ENCODE results near the gene SHISA5.
A peak's percentile ranks its signal among the peaks of the same experiment; 100 is the strongest.
"Not testable (repeated sequence)": the region's sequence is repeated elsewhere in the genome, so short reads cannot be mapped to it uniquely, and the experiment has no call there.

Gene SHISA5, protein sequence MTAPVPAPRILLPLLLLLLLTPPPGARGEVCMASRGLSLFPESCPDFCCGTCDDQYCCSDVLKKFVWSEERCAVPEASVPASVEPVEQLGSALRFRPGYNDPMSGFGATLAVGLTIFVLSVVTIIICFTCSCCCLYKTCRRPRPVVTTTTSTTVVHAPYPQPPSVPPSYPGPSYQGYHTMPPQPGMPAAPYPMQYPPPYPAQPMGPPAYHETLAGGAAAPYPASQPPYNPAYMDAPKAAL

DNA sequence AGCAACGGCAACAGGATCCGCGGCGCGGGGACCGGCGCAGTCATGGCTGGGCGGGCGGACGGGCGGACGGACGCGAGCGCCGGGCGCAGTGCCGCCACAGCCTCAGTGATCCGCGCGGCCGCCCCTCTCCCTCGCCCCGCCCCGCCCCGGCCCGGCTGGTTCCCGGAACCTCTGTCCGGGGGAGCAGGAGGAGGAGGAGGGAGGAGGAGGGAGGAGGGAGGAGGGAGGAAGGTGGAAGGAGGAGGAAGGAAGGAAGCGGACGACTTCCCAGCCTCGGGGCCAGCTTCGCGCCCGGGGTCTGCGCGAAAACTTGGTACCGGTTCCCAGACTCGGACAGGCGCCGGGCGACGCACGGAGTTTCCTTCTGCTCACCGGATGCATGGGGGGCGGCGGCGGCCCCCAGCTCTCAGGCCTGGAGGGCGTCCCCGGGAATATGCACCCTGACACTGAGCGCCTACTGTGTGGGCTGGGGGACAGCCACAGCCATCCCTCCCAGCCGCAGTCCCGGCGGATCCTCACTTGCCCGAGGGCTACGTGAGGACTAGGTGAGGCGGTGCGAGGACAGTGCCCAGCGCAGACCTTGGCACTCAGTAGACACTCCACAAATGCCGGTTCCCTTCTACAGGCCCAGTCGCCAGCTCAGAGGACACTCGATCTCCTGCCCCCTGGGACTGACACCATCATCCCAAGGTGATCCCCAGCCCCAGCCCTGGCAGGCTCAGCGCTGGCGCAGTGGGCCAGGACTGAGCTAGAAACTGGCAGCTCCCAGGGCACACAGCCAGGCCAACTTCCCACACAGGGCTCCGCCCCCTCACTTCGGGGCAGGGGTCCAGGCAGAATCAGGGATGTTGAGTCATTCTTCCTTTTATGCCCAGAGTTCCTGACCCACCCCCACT, at the start of gene SHISA5:
Gene SHISA5 (minus strand): TSS at position 124 of the 896 bp plus-strand sequence. CDS start 80 bp downstream, at position 44.
- peak; percentile 61 to 72 for DNase-seq

DNA sequence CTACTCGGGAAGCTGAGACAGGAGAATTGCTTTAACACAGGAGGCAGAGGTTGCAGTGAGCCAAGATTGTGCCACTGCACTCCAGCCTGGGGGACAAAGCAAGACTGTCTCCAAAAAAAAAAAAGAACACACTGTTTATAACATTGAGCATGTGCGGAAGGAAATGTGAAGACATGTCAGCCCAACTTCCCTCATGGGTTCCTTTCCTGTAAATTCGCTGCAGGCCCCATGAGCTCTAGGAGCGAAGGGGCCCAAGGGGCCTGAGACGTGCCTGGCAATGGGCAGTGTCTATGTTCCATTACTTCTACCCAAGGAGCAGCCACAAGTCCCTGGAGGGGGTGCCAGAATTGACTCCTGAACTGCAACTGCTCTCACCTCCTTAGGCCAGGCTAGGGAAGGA, 49.4 kb upstream of the SHISA5 start:
- DNase-seq: no peak

GRCh38 chr3:48552111-48552951, 48.4 kb upstream of the SHISA5 start:
- no peak for DNase-seq

DNA sequence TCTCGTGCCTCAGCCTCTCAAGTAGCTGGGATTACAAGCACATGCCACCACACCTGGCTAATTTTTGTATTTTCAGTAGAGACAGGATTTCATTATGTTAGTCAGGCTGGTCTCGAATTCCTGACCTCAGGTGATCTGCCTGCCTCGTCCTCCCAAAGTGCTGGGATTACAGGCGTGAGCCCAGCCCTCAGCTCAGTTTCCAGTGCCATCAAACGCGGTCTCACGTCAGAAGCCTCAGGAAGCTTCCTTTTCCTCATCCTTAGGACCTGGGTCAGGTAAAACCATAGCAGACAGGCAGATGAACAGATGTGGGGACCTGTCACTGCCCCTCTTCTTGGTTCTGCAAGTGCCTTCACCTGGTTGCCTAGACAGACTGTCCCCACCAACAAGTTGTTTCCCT, 47.7 kb upstream of the SHISA5 start:
- not testable (repeated sequence) for DNase-seq

GRCh38 chr3:48548729-48549705, 45.0 kb upstream of the SHISA5 start:
- peak; percentile 90 to 91 for DNase-seq

GRCh38 chr3:48548126-48548525, 44.2 kb upstream of the SHISA5 start:
- no peak for DNase-seq

GRCh38 chr3:48546203-48546829, 42.3 kb upstream of the SHISA5 start:
- no peak for DNase-seq

- DNase-seq: no peak
Measured at GRCh38 chr3:48544141-48544540, 40.2 kb upstream of the SHISA5 start.

DNA sequence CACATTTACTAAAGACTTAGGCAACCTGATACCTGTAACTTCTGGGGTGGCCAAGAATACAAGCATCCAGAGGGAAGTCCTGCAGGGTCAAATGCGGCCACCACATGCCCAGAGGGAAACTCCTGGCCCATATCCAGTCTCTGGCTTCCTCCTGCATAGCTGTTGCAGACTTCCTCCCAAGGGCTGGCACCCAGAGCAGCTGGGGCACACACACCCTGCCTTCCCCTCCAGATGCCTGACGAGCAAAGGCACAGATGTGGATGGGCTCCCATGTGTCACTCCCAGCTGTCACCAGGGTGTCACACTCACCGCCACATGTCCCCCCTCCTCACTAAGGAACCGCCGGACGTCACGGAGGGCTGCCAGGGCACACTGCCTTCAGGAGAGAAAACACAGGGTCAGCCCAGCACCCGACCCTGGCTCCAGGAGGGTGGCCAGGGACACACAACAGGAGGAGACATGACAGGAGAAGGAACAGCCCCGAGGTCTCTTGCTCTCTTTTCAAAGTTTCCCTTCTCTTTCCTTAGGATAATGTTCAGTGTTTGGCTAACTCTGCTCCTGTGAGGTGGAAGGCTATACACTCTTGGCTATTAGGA, 39.4 kb upstream of the SHISA5 start:
- DNase-seq: no peak

DNA sequence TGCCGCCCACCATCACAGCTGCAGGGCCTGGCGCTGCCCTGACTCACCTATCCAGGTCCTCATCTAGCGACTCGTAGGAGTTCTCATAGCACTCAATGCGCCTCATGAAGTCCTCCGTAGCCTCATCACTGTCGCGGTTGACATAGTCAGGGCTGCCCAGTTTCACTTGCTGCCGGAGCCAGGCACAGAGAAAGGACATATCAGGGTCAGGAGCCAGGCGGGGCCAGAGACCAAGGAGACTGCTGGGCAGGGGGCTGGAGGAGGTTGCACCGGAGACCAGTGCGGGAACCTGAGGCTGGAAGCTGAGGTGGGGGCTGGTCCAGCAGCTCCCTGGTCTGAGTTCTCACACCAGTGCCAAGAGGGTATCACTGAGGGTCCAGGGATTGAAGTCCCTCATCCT, 34.5 kb upstream of the SHISA5 start:
- DNase-seq: no peak

GRCh38 chr3:48536785-48537184, 32.8 kb upstream of the SHISA5 start:
- DNase-seq: no peak

- DNase-seq: no peak
Measured at GRCh38 chr3:48536116-48536515, 32.1 kb upstream of the SHISA5 start.

DNA sequence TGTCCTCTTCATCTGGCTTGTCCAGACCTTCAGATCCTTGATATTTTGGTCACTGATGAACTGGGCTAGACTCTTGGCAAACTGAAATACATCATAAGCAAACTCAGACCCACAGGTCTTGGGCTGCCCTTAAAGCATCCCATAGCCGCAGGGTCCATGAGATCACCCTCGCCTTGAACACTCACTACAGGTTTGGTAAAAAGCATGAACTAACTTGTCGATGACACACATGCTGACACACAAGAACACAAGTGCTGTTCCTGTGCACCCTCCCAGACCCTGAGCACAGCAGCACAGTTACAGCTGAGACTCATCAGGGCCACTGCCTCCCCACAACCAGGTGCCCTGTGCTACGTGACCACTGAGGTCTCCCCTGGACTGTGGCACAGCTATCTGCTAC, 31.6 kb upstream of the SHISA5 start:
- no peak for DNase-seq

- DNase-seq: no peak
Measured at GRCh38 chr3:48532977-48533337, 29.0 kb upstream of the SHISA5 start.

GRCh38 chr3:48532271-48532976, 28.4 kb upstream of the SHISA5 start:
- no peak for DNase-seq

GRCh38 chr3:48530701-48531100, 26.7 kb upstream of the SHISA5 start:
- DNase-seq: not testable (repeated sequence)

GRCh38 chr3:48528754-48529153, 24.8 kb upstream of the SHISA5 start:
- no peak for DNase-seq

GRCh38 chr3:48528048-48528447, 24.1 kb upstream of the SHISA5 start:
- DNase-seq: no peak

DNA sequence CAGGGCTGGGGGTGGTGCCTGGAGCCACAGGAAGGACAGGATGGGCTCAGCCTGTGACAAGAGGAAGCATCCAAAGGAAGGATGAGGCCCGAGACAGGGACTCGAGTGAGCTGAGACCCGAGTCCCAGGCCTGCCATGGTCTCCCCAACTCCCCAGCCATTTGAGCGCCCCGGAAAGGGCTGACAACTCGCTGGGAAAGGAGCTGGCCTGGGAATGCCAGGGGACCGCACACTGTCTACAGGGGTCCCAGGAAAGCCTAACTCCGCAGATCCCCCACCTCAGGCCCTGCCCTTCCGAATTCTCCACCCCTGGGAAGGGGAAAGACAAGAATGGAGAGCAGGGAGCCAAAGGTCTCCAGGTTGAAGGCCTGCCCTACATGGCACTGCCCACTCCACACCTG, 21.0 kb upstream of the SHISA5 start:
- no peak for DNase-seq

- DNase-seq: no peak
Measured at GRCh38 chr3:48521635-48522034, 17.7 kb upstream of the SHISA5 start.

- no peak for DNase-seq
Measured at GRCh38 chr3:48519277-48519643, 15.3 kb upstream of the SHISA5 start.

Data from stimulated activated CD4-positive, alpha-beta T cell treated with anti-CD3 and anti-CD28 coated beads, Interleukin-2, amount 100 ng/mL, for 24 hours (primary cell).